ENCODE measurements around the gene CLTRN.

- TF ChIP-seq EZH2 (IDR thresholded peaks at IDR 0.05; ENCODE audit: low read length, unreplicated experiment) (no peak), EZH2phosphoT487 (IDR thresholded peaks at IDR 0.05; ENCODE audit: borderline replicate concordance, low read length) (no peak)
- TF ChIP-seq, protein P1, sequence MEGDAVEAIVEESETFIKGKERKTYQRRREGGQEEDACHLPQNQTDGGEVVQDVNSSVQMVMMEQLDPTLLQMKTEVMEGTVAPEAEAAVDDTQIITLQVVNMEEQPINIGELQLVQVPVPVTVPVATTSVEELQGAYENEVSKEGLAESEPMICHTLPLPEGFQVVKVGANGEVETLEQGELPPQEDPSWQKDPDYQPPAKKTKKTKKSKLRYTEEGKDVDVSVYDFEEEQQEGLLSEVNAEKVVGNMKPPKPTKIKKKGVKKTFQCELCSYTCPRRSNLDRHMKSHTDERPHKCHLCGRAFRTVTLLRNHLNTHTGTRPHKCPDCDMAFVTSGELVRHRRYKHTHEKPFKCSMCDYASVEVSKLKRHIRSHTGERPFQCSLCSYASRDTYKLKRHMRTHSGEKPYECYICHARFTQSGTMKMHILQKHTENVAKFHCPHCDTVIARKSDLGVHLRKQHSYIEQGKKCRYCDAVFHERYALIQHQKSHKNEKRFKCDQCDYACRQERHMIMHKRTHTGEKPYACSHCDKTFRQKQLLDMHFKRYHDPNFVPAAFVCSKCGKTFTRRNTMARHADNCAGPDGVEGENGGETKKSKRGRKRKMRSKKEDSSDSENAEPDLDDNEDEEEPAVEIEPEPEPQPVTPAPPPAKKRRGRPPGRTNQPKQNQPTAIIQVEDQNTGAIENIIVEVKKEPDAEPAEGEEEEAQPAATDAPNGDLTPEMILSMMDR (conservative IDR thresholded peaks at IDR 0.05; ENCODE audit: low read depth, low read length) = no peak
Observed at GRCh38 chrX:15664487-15665444, at the start of gene CLTRN.

All from PC-3 (cell line).